PC-9 (cell line): ENCODE results near the gene LRRC61.

Experiments
- CTCF ChIP-seq: fragments of 200-600 bp; sonication (generic); conservative IDR thresholded peaks from 2 replicates; pipeline ENCODE4 v1.6.1; 2017; ENCODE audit warnings: mixed run types, antibody characterized with exemption, mild to moderate bottlenecking, moderate library complexity
- EZH2 ChIP-seq: fragments of 200-600 bp; sonication (generic); IDR thresholded peaks from 2 replicates; pipeline ENCODE4 v1.8.0; 2017; ENCODE audit warnings: antibody characterized with exemption, low read depth

- TF ChIP-seq CTCF = no peak
- TF ChIP-seq EZH2 = no peak
Measured at GRCh38 chr7:150326657-150327268, 3.6 kb downstream of the LRRC61 start.
